EH (cell line): ENCODE measurements around the gene REELD1.

Experiments
- DNase-seq: peaks from one replicate; pipeline ENCODE4 v3.0.0-alpha.2; 2015; ENCODE audit warnings: low read depth

The REELD1 gene

GRCh38 chr4:146224326-146224966 lies 10.1 kb downstream of the REELD1 start:
- no peak for DNase-seq

- no peak for DNase-seq
Observed at GRCh38 chr4:146229406-146229805, 15.1 kb downstream of the REELD1 start.

GRCh38 chr4:146232131-146232722 lies 17.9 kb downstream of the REELD1 start:
- no peak for DNase-seq

GRCh38 chr4:146235654-146236177 lies 21.4 kb downstream of the REELD1 start:
- no peak for DNase-seq

GRCh38 chr4:146236216-146236615 lies 21.9 kb downstream of the REELD1 start:
- no peak for DNase-seq

- no peak for DNase-seq
Observed at GRCh38 chr4:146237092-146237491, 22.8 kb downstream of the REELD1 start.

- no peak for DNase-seq
Observed at GRCh38 chr4:146238107-146238506, 23.8 kb downstream of the REELD1 start.

GRCh38 chr4:146243141-146243882 lies 29.0 kb downstream of the REELD1 start:
- DNase-seq, result peak; percentile 50

GRCh38 chr4:146243883-146244277 lies 29.5 kb downstream of the REELD1 start:
- DNase-seq, result no peak

- no peak for DNase-seq
Observed at GRCh38 chr4:146244496-146244895, 30.2 kb downstream of the REELD1 start.

- DNase-seq, result peak; percentile 7
Observed at GRCh38 chr4:146245246-146245645, 30.9 kb downstream of the REELD1 start.

GRCh38 chr4:146245850-146246249 lies 31.5 kb downstream of the REELD1 start:
- no peak for DNase-seq

GRCh38 chr4:146246381-146246780 lies 32.0 kb downstream of the REELD1 start:
- DNase-seq, result no peak

- peak; percentile 8 for DNase-seq
Observed at GRCh38 chr4:146247356-146247755, 33.0 kb downstream of the REELD1 start.

GRCh38 chr4:146252969-146253611 lies 38.8 kb downstream of the REELD1 start:
- no peak for DNase-seq

- DNase-seq, result peak; percentile 83
Observed at GRCh38 chr4:146255463-146255862, 41.1 kb downstream of the REELD1 start.

- peak; percentile 93 for DNase-seq
Observed at GRCh38 chr4:146255874-146256273, 41.5 kb downstream of the REELD1 start.

GRCh38 chr4:146256328-146256727 lies 42.0 kb downstream of the REELD1 start:
- DNase-seq, result no peak

- no peak for DNase-seq
Observed at GRCh38 chr4:146257511-146257910, 43.2 kb downstream of the REELD1 start.

- no peak for DNase-seq
Observed at GRCh38 chr4:146260521-146260920, 46.2 kb downstream of the REELD1 start.

- DNase-seq, result no peak
Observed at GRCh38 chr4:146261041-146261440, 46.7 kb downstream of the REELD1 start.

GRCh38 chr4:146263793-146264192 lies 49.5 kb downstream of the REELD1 start:
- DNase-seq, result no peak
